Smooth muscle cell (in vitro differentiated cells): ENCODE measurements around the gene WDFY3. TPM values are rescaled to one million over a fixed set of nuclear protein-coding genes. Genes with fewer than 3 reads are reported as not detected.

Source experiments
- DNase-seq: peaks from one replicate; lab custom pipeline; 2025; ENCODE audit not compliant: unreplicated experiment; lab: John Stamatoyannopoulos, UW
- H2AFZ ChIP-seq: fragments of 200-600 bp; sonication (generic); 2 replicates; pipeline ENCODE4 v1.6.0; 2016; ENCODE audit warnings: antibody characterized with exemption, low read depth, mild to moderate bottlenecking
- H3F3A ChIP-seq: fragments of 200-600 bp; sonication (generic); 2 replicates; pipeline ENCODE4 v1.6.0; 2017; ENCODE audit warnings: antibody characterized with exemption, low read depth
- H3K27ac ChIP-seq: fragments of 200-600 bp; sonication (generic); 2 replicates; pipeline ENCODE4 v1.5.1; 2016; ENCODE audit warnings: low read depth, mild to moderate bottlenecking
- H3K27me3 ChIP-seq: fragments of 200-600 bp; sonication (generic); 2 replicates; pipeline ENCODE4 v1.6.1; 2016; ENCODE audit warnings: low read depth, mild to moderate bottlenecking
- H3K36me3 ChIP-seq: fragments of 200-600 bp; sonication (generic); 2 replicates; pipeline ENCODE4 v1.5.1; 2016; ENCODE audit warnings: low read depth
- H3K4me1 ChIP-seq: fragments of 200-600 bp; sonication (generic); 2 replicates; pipeline ENCODE4 v1.5.1; 2016; ENCODE audit warnings: low read depth
- H3K4me2 ChIP-seq: fragments of 200-600 bp; sonication (generic); 2 replicates; pipeline ENCODE4 v1.6.0; 2016; ENCODE audit warnings: mild to moderate bottlenecking
- H3K4me3 ChIP-seq: fragments of 200-600 bp; sonication (generic); 2 replicates; pipeline ENCODE4 v1.5.1; 2016; ENCODE audit warnings: mild to moderate bottlenecking
- H3K79me2 ChIP-seq: fragments of 200-600 bp; sonication (generic); 2 replicates; pipeline ENCODE4 v1.6.0; 2016; ENCODE audit warnings: low read depth, mild to moderate bottlenecking
- H3K9ac ChIP-seq: fragments of 200-600 bp; sonication (generic); 2 replicates; pipeline ENCODE4 v1.6.0; 2016; ENCODE audit warnings: low read depth
- H3K9me3 ChIP-seq: fragments of 200-600 bp; sonication (generic); replicated peaks from 2 replicates; pipeline ENCODE4 v1.5.1; 2016; ENCODE audit warnings: low read depth
- H4K20me1 ChIP-seq: fragments of 200-600 bp; sonication (generic); 2 replicates; pipeline ENCODE4 v1.6.0; 2016; ENCODE audit warnings: low read depth
- WGBS: methylation state at CpG from one replicate; pipeline ENCODE4 v1.1.7; 2016; ENCODE audit warnings: low lambda C conversion rate; 5-methylcytosine and 5-hydroxymethylcytosine counted together
- polyA plus RNA-seq: library from polyadenylated mRNA; unstranded; fragments of >200 nt; fragmentation: Nextera tagmentation; extraction: Ambion mirVana; gene quantifications from 2 replicates; pipeline ENCODE4 v1.2.1, GENCODE V29; 2016
- total RNA-seq: library from RNA; depleted of rRNA; stranded (reverse); fragments of >200 nt; gene quantifications from 2 replicates; pipeline ENCODE4 v1.2.3, GENCODE V29; 2014
- TF ChIP-seq, protein P1 (sequence below): fragments of 200-600 bp; sonication (generic); IDR thresholded peaks from 2 replicates; pipeline ENCODE4 v1.5.1; 2017; ENCODE audit warnings: borderline replicate concordance, mild to moderate bottlenecking, antibody characterized with exemption; ENCODE audit not compliant: insufficient read depth, poor library complexity, severe bottlenecking

The WDFY3 gene
- total and polyA plus RNA-seq, 2 experiments from 2014 or later: 4.0 to 63.9 TPM

DNA sequence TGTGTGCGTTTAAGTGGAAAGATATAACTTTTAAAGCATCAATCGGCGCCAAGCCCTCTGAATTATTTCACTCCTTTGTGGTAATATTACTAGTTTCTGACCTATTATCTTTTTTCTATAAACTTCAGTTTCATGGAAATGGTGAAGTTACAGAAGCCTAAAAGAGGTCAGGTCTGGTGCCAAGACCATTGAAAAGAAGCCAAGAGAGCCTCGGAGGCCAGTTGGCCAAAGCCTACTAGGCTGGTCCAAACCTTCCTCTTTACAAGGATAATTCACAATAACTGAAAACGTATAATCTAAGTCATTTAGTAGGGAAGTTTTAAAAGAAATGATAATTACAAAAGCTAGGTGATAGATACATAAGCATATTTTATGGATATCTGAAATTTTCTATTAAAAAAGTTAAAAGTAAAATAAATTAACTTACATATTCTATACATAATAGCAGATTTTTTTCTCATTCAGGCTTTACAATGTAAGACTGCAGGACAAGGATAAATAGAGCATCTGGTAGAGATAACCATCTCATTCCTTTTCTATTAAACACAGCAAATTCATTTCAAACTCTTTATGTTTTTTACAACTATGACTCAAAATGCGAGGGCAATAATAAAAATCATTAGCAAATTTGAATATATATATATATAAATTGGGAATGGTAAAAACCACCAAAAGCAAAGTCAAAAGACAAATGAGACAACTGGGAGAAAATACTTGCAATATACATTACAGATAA is 49.2 kb downstream of the WDFY3 start:
- peaks cover 56% of the 10 kb centered on the region for H4K20me1 ChIP-seq
- no peak overlapping the region for H3K4me2 ChIP-seq
- peaks cover 76% of the 10 kb centered on the region for H3K79me2 ChIP-seq
- no peak overlapping the region for H3K27ac ChIP-seq
- H3K4me3 ChIP-seq: no peak overlapping the region
- 95% methylated on average over 6 of the region's 6 CpGs for WGBS
- no peak for DNase-seq
- H2AFZ ChIP-seq: no peak overlapping the region
- H3K27me3 ChIP-seq: no peaks in the 10 kb centered on the region
- no peaks in the 10 kb centered on the region for H3K4me1 ChIP-seq
- no peaks in the 10 kb centered on the region for H3F3A ChIP-seq
- no peaks in the 10 kb centered on the region for H3K36me3 ChIP-seq
- TF ChIP-seq, protein P1, sequence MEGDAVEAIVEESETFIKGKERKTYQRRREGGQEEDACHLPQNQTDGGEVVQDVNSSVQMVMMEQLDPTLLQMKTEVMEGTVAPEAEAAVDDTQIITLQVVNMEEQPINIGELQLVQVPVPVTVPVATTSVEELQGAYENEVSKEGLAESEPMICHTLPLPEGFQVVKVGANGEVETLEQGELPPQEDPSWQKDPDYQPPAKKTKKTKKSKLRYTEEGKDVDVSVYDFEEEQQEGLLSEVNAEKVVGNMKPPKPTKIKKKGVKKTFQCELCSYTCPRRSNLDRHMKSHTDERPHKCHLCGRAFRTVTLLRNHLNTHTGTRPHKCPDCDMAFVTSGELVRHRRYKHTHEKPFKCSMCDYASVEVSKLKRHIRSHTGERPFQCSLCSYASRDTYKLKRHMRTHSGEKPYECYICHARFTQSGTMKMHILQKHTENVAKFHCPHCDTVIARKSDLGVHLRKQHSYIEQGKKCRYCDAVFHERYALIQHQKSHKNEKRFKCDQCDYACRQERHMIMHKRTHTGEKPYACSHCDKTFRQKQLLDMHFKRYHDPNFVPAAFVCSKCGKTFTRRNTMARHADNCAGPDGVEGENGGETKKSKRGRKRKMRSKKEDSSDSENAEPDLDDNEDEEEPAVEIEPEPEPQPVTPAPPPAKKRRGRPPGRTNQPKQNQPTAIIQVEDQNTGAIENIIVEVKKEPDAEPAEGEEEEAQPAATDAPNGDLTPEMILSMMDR: no peak
- no peaks in the 10 kb centered on the region for H3K9me3 ChIP-seq
- H3K9ac ChIP-seq: no peak overlapping the region

DNA sequence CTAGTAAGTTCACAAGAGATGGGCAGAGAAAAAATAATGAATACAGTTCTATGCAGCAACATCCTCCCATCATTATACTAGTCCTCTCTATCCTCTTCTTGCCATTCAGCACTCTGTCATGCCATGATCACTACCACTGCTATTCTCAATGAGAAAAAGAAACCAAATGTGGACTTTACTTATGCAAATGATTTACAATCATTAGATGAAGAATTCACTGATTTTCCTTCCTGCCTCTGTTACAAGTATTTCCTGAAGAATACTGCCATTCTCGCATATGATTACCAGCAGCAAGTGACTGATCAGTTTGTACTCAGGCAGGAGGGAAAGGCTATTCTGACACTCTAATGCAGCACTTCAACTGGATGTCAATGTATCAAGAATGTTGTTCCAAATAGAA is 50.3 kb downstream of the WDFY3 start:
- no peaks in the 10 kb centered on the region for H3K36me3 ChIP-seq
- DNase-seq: no peak
- H3K79me2 ChIP-seq: peaks cover 73% of the 10 kb centered on the region
- no peak overlapping the region for H3K4me2 ChIP-seq
- no peak overlapping the region for H3K9ac ChIP-seq
- H3K4me3 ChIP-seq: no peak overlapping the region
- no peaks in the 10 kb centered on the region for H3F3A ChIP-seq
- peaks cover 54% of the 10 kb centered on the region for H4K20me1 ChIP-seq
- H2AFZ ChIP-seq: no peak overlapping the region
- TF ChIP-seq, protein P1: no peak
- no peak overlapping the region for H3K27ac ChIP-seq
- 87% methylated on average over 1 of the region's 1 CpG for WGBS
- H3K4me1 ChIP-seq: no peaks in the 10 kb centered on the region
- H3K27me3 ChIP-seq: no peaks in the 10 kb centered on the region
- no peaks in the 10 kb centered on the region for H3K9me3 ChIP-seq

DNA sequence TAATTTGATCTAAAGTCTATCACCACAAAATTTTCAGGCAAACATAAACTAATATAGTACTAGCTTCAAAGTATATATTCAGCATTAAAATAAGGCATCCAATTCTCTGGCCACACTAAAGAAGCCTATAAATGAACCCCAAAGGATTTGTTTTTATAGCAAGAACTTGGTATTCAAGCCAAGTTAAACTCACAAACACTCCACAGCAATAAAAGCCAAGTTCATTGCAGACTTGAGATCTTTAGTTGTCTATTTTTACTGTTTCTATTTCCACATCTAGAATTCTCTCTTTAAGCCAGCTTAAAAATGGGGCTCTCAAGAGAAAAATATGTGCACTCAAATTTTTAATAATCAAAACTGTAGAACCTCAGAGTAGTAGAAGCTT is 51.1 kb downstream of the WDFY3 start:
- H3K9me3 ChIP-seq: no peaks in the 10 kb centered on the region
- H3K4me2 ChIP-seq: no peak overlapping the region
- TF ChIP-seq, protein P1: no peak
- no peak overlapping the region for H3K4me3 ChIP-seq
- H3K79me2 ChIP-seq: peaks cover 73% of the 10 kb centered on the region
- H3K27me3 ChIP-seq: no peaks in the 10 kb centered on the region
- no peak overlapping the region for H3K27ac ChIP-seq
- H3K36me3 ChIP-seq: no peaks in the 10 kb centered on the region
- no peak overlapping the region for H3K9ac ChIP-seq
- H3K4me1 ChIP-seq: no peaks in the 10 kb centered on the region
- peaks cover 50% of the 10 kb centered on the region for H4K20me1 ChIP-seq
- no peaks in the 10 kb centered on the region for H3F3A ChIP-seq
- H2AFZ ChIP-seq: no peak overlapping the region
- DNase-seq: no peak

DNA sequence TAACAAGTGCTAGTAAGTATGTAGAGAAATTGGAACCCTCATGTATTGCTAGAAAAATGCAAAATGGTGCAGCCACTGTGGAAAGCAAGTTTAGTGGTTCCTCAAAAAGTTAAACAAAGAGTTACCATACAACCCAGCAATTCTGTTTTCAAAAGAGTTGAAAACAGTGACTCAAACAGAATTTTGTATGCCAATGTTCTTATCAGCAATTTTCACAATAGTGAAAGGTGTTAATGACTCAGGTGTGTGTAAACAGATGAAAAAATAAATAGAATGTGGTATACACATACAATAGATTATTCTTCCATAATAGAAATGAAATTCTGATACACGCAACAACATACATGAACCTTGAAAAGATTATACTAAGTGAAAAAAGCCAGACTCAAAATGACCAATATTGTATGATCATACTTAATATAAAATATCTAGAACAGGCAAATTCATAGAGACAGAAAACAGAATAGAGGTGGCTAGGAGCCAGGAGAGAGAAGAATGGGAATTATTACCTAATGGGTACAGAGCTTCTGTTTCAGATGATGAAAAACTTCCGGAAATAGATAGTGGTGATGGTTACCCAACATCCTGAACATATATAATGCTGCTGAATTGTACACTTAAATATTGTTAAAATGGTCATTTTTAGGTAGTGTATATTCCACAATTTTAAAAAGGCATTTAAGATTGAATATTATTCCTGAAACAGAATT is 51.6 kb downstream of the WDFY3 start:
- H3K9ac ChIP-seq: no peak overlapping the region
- no peak overlapping the region for H3K27ac ChIP-seq
- no peak overlapping the region for H2AFZ ChIP-seq
- H3K4me3 ChIP-seq: no peak overlapping the region
- H3F3A ChIP-seq: no peaks in the 10 kb centered on the region
- no peak for DNase-seq
- H3K27me3 ChIP-seq: no peaks in the 10 kb centered on the region
- no peaks in the 10 kb centered on the region for H3K4me1 ChIP-seq
- peaks cover 73% of the 10 kb centered on the region for H3K79me2 ChIP-seq
- 97% methylated on average over 2 of the region's 2 CpGs for WGBS
- no peaks in the 10 kb centered on the region for H3K36me3 ChIP-seq
- no peaks in the 10 kb centered on the region for H3K9me3 ChIP-seq
- H3K4me2 ChIP-seq: no peak overlapping the region
- TF ChIP-seq, protein P1: no peak
- H4K20me1 ChIP-seq: peaks cover 46% of the 10 kb centered on the region
